H1 (cell line): ENCODE results near the gene DPP8. TPM values are rescaled to one million over a fixed set of nuclear protein-coding genes. Genes with fewer than 3 reads are reported as not detected.

ENCODE experiments used
- CTCF ChIA-PET: fragments of 300-600 bp; sonication (Branson Sonifier 250); formaldehyde crosslinking; loops from one replicate; lab custom pipeline; 2021; ENCODE audit not compliant: partially characterized antibody; lab: Charles Lee
- POLR2A ChIA-PET: fragments of 300-600 bp; sonication (Branson Sonifier 250); formaldehyde crosslinking; loops from one replicate; lab custom pipeline; 2021; ENCODE audit warnings: inconsistent platforms; ENCODE audit not compliant: partially characterized antibody; lab: Charles Lee
- DNase-seq, 2 experiments: peaks; one replicate each; pipeline versions ENCODE4 v3.0.0 to v3.0.0-alpha.2; 2010 to 2022; ENCODE audit warnings: low spot score in 2 of 2, low read depth in 1 of 2, mixed read lengths in 1 of 2
- FAIRE-seq: peaks from 2 replicates; lab custom pipeline; 2011; peaks lifted over from hg19 to GRCh38; lab: Jason Lieb, UNC
- H2AFZ ChIP-seq: 2 replicates; pipeline ENCODE4 v1.8.1; 2012; ENCODE audit warnings: low read length, inconsistent platforms
- H2AK5ac ChIP-seq: 2 replicates; pipeline ENCODE4 v1.6.1; 2013; ENCODE audit warnings: low read depth, low read length
- H2BK120ac ChIP-seq: replicated peaks from 2 replicates; pipeline ENCODE3; 2013; ENCODE audit warnings: low read depth, low read length, inconsistent platforms
- H2BK12ac ChIP-seq: 2 replicates; pipeline ENCODE4 v1.6.1; 2013; ENCODE audit warnings: low read depth, low read length
- H2BK15ac ChIP-seq: 2 replicates; pipeline ENCODE4 v1.6.1; 2013; ENCODE audit warnings: low read length
- H2BK20ac ChIP-seq: 2 replicates; pipeline ENCODE4 v1.6.1; 2013; ENCODE audit warnings: low read length
- H2BK5ac ChIP-seq: 2 replicates; pipeline ENCODE4 v1.6.1; 2013; ENCODE audit warnings: low read depth, low read length
- H3K14ac ChIP-seq: 2 replicates; pipeline ENCODE4 v1.6.1; 2013; ENCODE audit warnings: inconsistent platforms; ENCODE audit not compliant: insufficient read length
- H3K18ac ChIP-seq: 2 replicates; pipeline ENCODE4 v1.6.1; 2013; ENCODE audit warnings: low read length; ENCODE audit errors: extremely low read depth
- H3K23ac ChIP-seq: 2 replicates; pipeline ENCODE4 v1.6.1; 2013; ENCODE audit warnings: inconsistent platforms; ENCODE audit not compliant: insufficient read length
- H3K23me2 ChIP-seq: 2 replicates; pipeline ENCODE4 v1.6.1; 2013; ENCODE audit warnings: low read depth, low read length
- H3K27ac ChIP-seq: 2 replicates; pipeline ENCODE4 v1.6.1; 2011; ENCODE audit warnings: low read depth, low read length, inconsistent platforms
- H3K27me3 ChIP-seq, 4 experiments: replicated peaks in 1 of 4; 1 replicate in 1 of 4; 2 replicates in 3 of 4; pipeline versions ENCODE4 v1.6.1 to v1.8.1; 2011 to 2013; ENCODE audit warnings: low read length in 3 of 4, mild to moderate bottlenecking in 3 of 4, inconsistent platforms in 2 of 4, mixed read lengths in 2 of 4, moderate library complexity in 1 of 4; ENCODE audit not compliant: control insufficient read depth in 3 of 4, insufficient read depth in 3 of 4; ENCODE audit errors: extremely low read depth in 1 of 4
- H3K36me3 ChIP-seq, 4 experiments: 2 replicates each; pipeline versions ENCODE4 v1.6.1 to v1.8.1; 2011 to 2013; ENCODE audit warnings: mild to moderate bottlenecking in 4 of 4, low read length in 3 of 4, moderate library complexity in 2 of 4, control low read depth in 1 of 4, inconsistent platforms in 1 of 4; ENCODE audit not compliant: insufficient read depth in 4 of 4, control insufficient read depth in 2 of 4
- H3K4ac ChIP-seq: replicated peaks from 2 replicates; pipeline ENCODE3; 2013; ENCODE audit warnings: low read length, low read depth, mixed read lengths, inconsistent platforms; ENCODE audit not compliant: insufficient read length
- H3K4me1 ChIP-seq, 4 experiments: replicated peaks in 1 of 4; 1 replicate in 1 of 4; 2 replicates in 3 of 4; pipeline versions ENCODE4 v1.6.1 to v1.8.1; 2011 to 2013; ENCODE audit warnings: low read length in 3 of 4, inconsistent platforms in 2 of 4, mixed read lengths in 1 of 4; ENCODE audit not compliant: insufficient read depth in 4 of 4, control insufficient read depth in 3 of 4
- H3K4me2 ChIP-seq, 2 experiments: 2 replicates each; pipeline versions ENCODE4 v1.6.1 to v1.8.1; 2011 to 2013; ENCODE audit warnings: low read depth in 2 of 2, low read length in 2 of 2, control low read depth in 1 of 2, inconsistent platforms in 1 of 2, mild to moderate bottlenecking in 1 of 2; ENCODE audit not compliant: insufficient read depth in 1 of 2
- H3K4me3 ChIP-seq, 4 experiments: fragments of 200-600, 300-600 bp in 1 of 4; sonication (generic), shearing (Covaris generic), sonication (Bioruptor Twin) in 1 of 4; 2 replicates each; pipeline versions ENCODE4 v1.5.1 to v1.8.1; 2011 to 2016; ENCODE audit warnings: low read length in 4 of 4, low read depth in 3 of 4, control low read depth in 2 of 4, inconsistent platforms in 2 of 4, mild to moderate bottlenecking in 2 of 4, mixed read lengths in 1 of 4, moderate library complexity in 1 of 4; ENCODE audit not compliant: insufficient read depth in 2 of 4; ENCODE audit errors: extremely low read depth in 1 of 4
- H3K56ac ChIP-seq: replicated peaks from 2 replicates; pipeline ENCODE3; 2013; ENCODE audit warnings: low read depth, mild to moderate bottlenecking, mixed read lengths, low read length, inconsistent platforms; ENCODE audit not compliant: insufficient read length
- H3K79me1 ChIP-seq: 2 replicates; pipeline ENCODE4 v1.6.1; 2013; ENCODE audit warnings: low read depth, low read length, control low read depth
- H3K79me2 ChIP-seq, 2 experiments: 2 replicates each; pipeline versions ENCODE4 v1.6.1 to v1.8.1; 2012 to 2013; ENCODE audit warnings: low read length in 2 of 2, mild to moderate bottlenecking in 2 of 2, inconsistent platforms in 1 of 2; ENCODE audit not compliant: insufficient read depth in 2 of 2, control insufficient read depth in 1 of 2
- H3K9ac ChIP-seq, 4 experiments: replicated peaks in 1 of 4; 1 replicate in 1 of 4; 2 replicates in 3 of 4; pipeline versions ENCODE4 v1.6.1 to v1.8.1; 2011 to 2013; ENCODE audit warnings: low read depth in 3 of 4, low read length in 3 of 4, control low read depth in 2 of 4, mild to moderate bottlenecking in 2 of 4, moderate library complexity in 2 of 4, inconsistent platforms in 1 of 4; ENCODE audit errors: extremely low read depth in 1 of 4
- H3K9me3 ChIP-seq, 2 experiments: 2 replicates each; pipeline versions ENCODE4 v1.6.1 to v1.8.1; 2012 to 2013; ENCODE audit warnings: mild to moderate bottlenecking in 2 of 2, moderate library complexity in 2 of 2, control low read depth in 1 of 2, inconsistent platforms in 1 of 2, low read depth in 1 of 2, low read length in 1 of 2, mixed read lengths in 1 of 2; ENCODE audit not compliant: insufficient read depth in 2 of 2
- H4K20me1 ChIP-seq, 2 experiments: replicated peaks in 1 of 2; 2 replicates each; pipeline versions ENCODE3 to v1.8.1; 2011 to 2013; ENCODE audit warnings: inconsistent platforms in 2 of 2, low read length in 2 of 2, mild to moderate bottlenecking in 1 of 2; ENCODE audit not compliant: insufficient read depth in 2 of 2, control insufficient read depth in 1 of 2
- H4K5ac ChIP-seq: 2 replicates; pipeline ENCODE4 v1.6.1; 2013; ENCODE audit warnings: low read length, low read depth, mixed read lengths, inconsistent platforms; ENCODE audit not compliant: insufficient read length
- H4K8ac ChIP-seq: 2 replicates; pipeline ENCODE4 v1.8.0; 2013; ENCODE audit warnings: mild to moderate bottlenecking, moderate library complexity, low read length, inconsistent platforms; ENCODE audit not compliant: insufficient read depth; ENCODE audit errors: extremely low read depth
- H4K91ac ChIP-seq: replicated peaks from 2 replicates; pipeline ENCODE3; 2013; ENCODE audit warnings: low read length, mixed read lengths, inconsistent platforms; ENCODE audit not compliant: insufficient read length
- EGR1 ChIP-seq: IDR thresholded peaks from 2 replicates; pipeline ENCODE4 v1.6.1; 2011; ENCODE audit warnings: low read depth, low read length, borderline replicate concordance
- FOSL1 ChIP-seq: IDR thresholded peaks from 2 replicates; pipeline ENCODE4 v1.6.1; 2011; ENCODE audit warnings: mild to moderate bottlenecking, low read depth, low read length, moderate library complexity; ENCODE audit not compliant: insufficient read depth
- HDAC2 ChIP-seq, 2 experiments: fragments of 300-600 bp in 1 of 2; sonication (generic) in 1 of 2; IDR thresholded peaks; 2 replicates each; pipeline ENCODE4 v1.6.1; 2011 to 2012; ENCODE audit warnings: low read depth in 2 of 2, low read length in 2 of 2, mild to moderate bottlenecking in 2 of 2, moderate library complexity in 2 of 2, borderline replicate concordance in 1 of 2, inconsistent platforms in 1 of 2
- JUND ChIP-seq: IDR thresholded peaks from 2 replicates; pipeline ENCODE4 v1.6.1; 2011; ENCODE audit warnings: mild to moderate bottlenecking, improper control_type of control experiment, low read length
- NRF1 ChIP-seq: IDR thresholded peaks from 2 replicates; pipeline ENCODE4 v1.6.1; 2011; ENCODE audit warnings: mild to moderate bottlenecking, low read depth, low read length, improper control_type of control experiment
- PHF8 ChIP-seq: fragments of 200-600 bp; sonication (generic); conservative IDR thresholded peaks from 2 replicates; pipeline ENCODE4 v1.7.1; 2012; ENCODE audit warnings: low read depth, mild to moderate bottlenecking, inconsistent platforms, low read length, moderate library complexity
- POLR2A ChIP-seq, 2 experiments: IDR thresholded peaks; 1 replicate in 1 of 2; 2 replicates in 1 of 2; pipeline ENCODE4 v1.6.1; 2011; ENCODE audit warnings: low read depth in 2 of 2, low read length in 2 of 2, mild to moderate bottlenecking in 2 of 2; ENCODE audit errors: control extremely low read depth in 1 of 2
- POU5F1 ChIP-seq: IDR thresholded peaks from 2 replicates; pipeline ENCODE4 v1.6.1; 2011; ENCODE audit warnings: low read depth, mild to moderate bottlenecking, low read length, moderate library complexity
- SP1 ChIP-seq: IDR thresholded peaks from 2 replicates; pipeline ENCODE4 v1.6.1; 2011; ENCODE audit warnings: low read depth, low read length
- TAF1 ChIP-seq: IDR thresholded peaks from 2 replicates; pipeline ENCODE4 v1.6.1; 2011; ENCODE audit warnings: mild to moderate bottlenecking, low read depth, low read length
- TBP ChIP-seq: IDR thresholded peaks from 2 replicates; pipeline ENCODE4 v1.6.1; 2011; ENCODE audit warnings: low read depth, low read length, improper control_type of control experiment
- WGBS, 2 experiments: shearing (Covaris generic) in 1 of 2; methylation state at CpG; one replicate each; pipeline versions ENCODE4 v1.1.6 to v1.1.7; 2013 to 2015; ENCODE audit warnings: low lambda C conversion rate in 2 of 2, mixed read lengths in 2 of 2, inconsistent platforms in 1 of 2, low coverage in 1 of 2, missing lambda C conversion rate in 1 of 2; ENCODE audit not compliant: insufficient replicate concordance in 2 of 2, insufficient coverage in 1 of 2, insufficient read length in 1 of 2; ENCODE audit errors: extremely low coverage in 1 of 2, missing lambda C conversion rate in 1 of 2; 5-methylcytosine and 5-hydroxymethylcytosine counted together
- polyA plus RNA-seq, 7 experiments: library from polyadenylated mRNA; depleted of rRNA in 3 of 7; stranded (reverse) in 5 of 7; unstranded in 2 of 7; fragments of >200 nt in 5 of 7; fragments of 200-250 nt in 2 of 7; gene quantifications; 1 replicate in 5 of 7; 2 replicates in 1 of 7; 4 replicates in 1 of 7; pipeline versions ENCODE4 v1.2.1 to v1.2.3, GENCODE V29; 2011 to 2013; ENCODE audit warnings: missing spikeins in 2 of 7, mixed read lengths in 2 of 7
- total RNA-seq: library from RNA; stranded (reverse); fragmentation: NEBNext Ultra II Directional; extraction: Animal tissue kit (Norgen Biotek cat#: 25700); gene quantifications from 2 replicates; pipeline ENCODE4 v1.2.1, GENCODE V29; 2021

DPP8 gene
- total and polyA plus RNA-seq, 2 of the 8 experiments (the other 6 are each of a cell fraction or from before 2014, with no cell fraction given) = 9.9 to 26.0 TPM

GRCh38 chr15:65530318-65531111 is 13.0 kb upstream of the DPP8 start, which contains the start of gene HACD3:
Gene HACD3, plus strand, starts transcription at chr15:65530463. Its CDS starts 169 bp downstream, at chr15:65530632.
- POLR2A ChIA-PET = interaction anchor here (0.7 to 3.6 kb wide), 18 partner anchors 9 to 462 kb away, joined by 3 to 29 read pairs (median 6); partner anchors contain the start of genes DPP8, INTS14, RAB11A and RNU5B-1
- Histone ChIP-seq H3K27ac (peak within 1 kb of the TSS; percentile 96), H2AFZ (peak within 1 kb of the TSS; percentile 91), H2BK20ac (no peak within 1 kb of the TSS), H3K9me3 (no peaks in the 10 kb centered on the region), H3K23me2 (peaks cover 2% of the 10 kb centered on the region; the same call in 1 of the 2 replicates), H2BK5ac (peak within 1 kb of the TSS; percentile 96), H4K91ac (peak within 1 kb of the TSS; percentile 99), H3K14ac (no peak within 1 kb of the TSS), H3K4me3 (peak within 1 kb of the TSS; percentile 75 to 92 (median 89)), H4K8ac (peak within 1 kb of the TSS; percentile 98), H3K4me2 (peak within 1 kb of the TSS; percentile 55 to 88), H4K20me1 (peaks cover 15 to 16% of the 10 kb centered on the region in 2 experiments), H3K4me1 (peaks cover 4 to 14% (median 8%) of the 10 kb centered on the region in 4 experiments), H3K79me1 (peaks cover 8% of the 10 kb centered on the region; the same call in 1 of the 2 replicates), H3K23ac (no peak within 1 kb of the TSS), H3K79me2 (peaks cover 30 to 48% of the 10 kb centered on the region in 2 experiments), H2AK5ac (0 out of 2 replicates have a peak within 1 kb of the TSS, but pooled peaks have one; percentile 30), H2BK15ac (no peak within 1 kb of the TSS; the same call in 1 of the 2 replicates), H4K5ac (peak within 1 kb of the TSS; percentile 96), H3K9ac (peak within 1 kb of the TSS; percentile 88 to 99 (median 98)), H3K4ac (peak within 1 kb of the TSS; percentile 99), H3K56ac (peak within 1 kb of the TSS; percentile 91), H3K18ac (peak within 1 kb of the TSS; percentile 100), H3K27me3 (no peaks in the 10 kb centered on the region), H2BK12ac (peak within 1 kb of the TSS; percentile 90), H3K36me3 (no peaks in the 10 kb centered on the region; a peak in 1 of 8 replicates), H2BK120ac (no peak within 1 kb of the TSS)
- DNase-seq (peak; percentile 44 to 96), FAIRE-seq (no peak)
- 1% methylated on average over 85 of the region's 88 CpGs; no CpG with 5 or more reads in 1 of the 2 experiments for WGBS, 2 experiments
- CTCF ChIA-PET = interaction anchor here (0.6 to 1.3 kb wide), 5 partner anchors 14 to 378 kb away, joined by 3 read pairs; no protein-coding TSS in a partner anchor
- TF ChIP-seq JUND (no peak), POU5F1 (no peak), FOSL1 (no peak), TAF1 (peak; percentile 85), NRF1 (peak; percentile 80), EGR1 (peak; percentile 75; the same call in 1 of the 2 replicates), POLR2A (IDR thresholded peaks at IDR 0.05; ENCODE audit: control extremely low read depth in 1 of 2, low read depth in 2 of 2, low read length in 2 of 2) (peak; percentile 64 to 79), SP1 (no peak), TBP (peak; percentile 53; the same call in 1 of the 2 replicates), PHF8 (peak; percentile 93), HDAC2 (IDR thresholded peaks at IDR 0.05; ENCODE audit: borderline replicate concordance in 1 of 2, low read depth in 2 of 2, low read length in 2 of 2) (peak in 1 of 2 experiments; percentile 9; a peak in 1 of 4 replicates)
